Adrenal gland (tissue), 5 donors: ENCODE measurements around the gene CAMK1D.

Experiments
- POLR2A ChIP-seq, 2 donors: fragments of 450-650 bp; IDR thresholded peaks; one replicate each; pipeline ENCODE4 v1.6.1; 2017; ENCODE audit warnings: antibody characterized with exemption in 2 of 2, mild to moderate bottlenecking in 2 of 2, moderate library complexity in 1 of 2
- TF ChIP-seq, protein P1 (sequence below), 6 experiments: fragments of 450-650 bp in 4 of 6; fragments of 200-600 bp in 2 of 6; sonication (generic) in 1 of 6; IDR thresholded peaks; 1 replicate in 5 of 6; 2 replicates in 1 of 6; pipeline versions ENCODE4 v1.5.1 to v1.8.0; 2016 to 2021; ENCODE audit warnings: antibody characterized with exemption in 6 of 6, mild to moderate bottlenecking in 2 of 6, moderate library complexity in 1 of 6
- donor health status: DM: no; HTN: no; CAD: no.

DNA sequence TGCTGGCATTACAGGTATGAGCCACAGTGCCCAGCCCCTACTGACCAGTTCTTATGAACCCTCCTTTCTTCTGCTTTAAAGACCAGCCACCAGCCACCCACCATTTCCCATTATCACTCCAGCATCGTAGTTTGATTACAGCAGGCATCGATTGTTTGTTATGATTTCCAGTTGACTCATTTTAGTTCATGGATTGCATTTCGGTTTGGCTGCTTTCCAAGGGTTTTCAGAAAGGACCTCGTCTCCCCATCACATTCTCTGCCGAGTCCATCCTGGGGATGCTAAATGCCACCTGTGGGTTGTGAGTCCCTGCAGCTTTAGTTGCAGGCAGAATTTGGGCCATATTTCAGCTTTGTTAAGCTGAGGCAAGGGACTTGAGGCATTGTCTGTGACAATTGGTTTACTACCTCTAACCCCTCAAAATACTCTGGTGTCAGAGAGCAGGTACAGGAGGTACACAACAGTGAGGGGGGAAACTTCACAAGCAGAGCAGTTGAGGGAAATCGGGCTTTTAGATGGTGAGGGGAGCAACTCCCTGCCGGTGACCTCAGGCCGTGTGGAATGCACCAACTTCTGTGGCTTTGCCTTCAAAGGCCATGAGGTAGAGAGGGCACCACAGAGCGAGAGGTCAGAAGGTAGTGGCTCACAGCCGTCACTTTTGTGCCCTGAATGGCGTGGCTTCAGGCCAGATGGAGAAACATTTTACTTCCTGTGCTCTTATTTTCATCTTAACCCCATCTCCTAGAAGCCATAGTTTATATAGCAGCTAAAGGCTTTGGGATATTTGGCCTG lies 448.3 kb downstream of the CAMK1D start:
- no peak for TF ChIP-seq POLR2A (IDR thresholded peaks at IDR 0.05)
- TF ChIP-seq, protein P1, sequence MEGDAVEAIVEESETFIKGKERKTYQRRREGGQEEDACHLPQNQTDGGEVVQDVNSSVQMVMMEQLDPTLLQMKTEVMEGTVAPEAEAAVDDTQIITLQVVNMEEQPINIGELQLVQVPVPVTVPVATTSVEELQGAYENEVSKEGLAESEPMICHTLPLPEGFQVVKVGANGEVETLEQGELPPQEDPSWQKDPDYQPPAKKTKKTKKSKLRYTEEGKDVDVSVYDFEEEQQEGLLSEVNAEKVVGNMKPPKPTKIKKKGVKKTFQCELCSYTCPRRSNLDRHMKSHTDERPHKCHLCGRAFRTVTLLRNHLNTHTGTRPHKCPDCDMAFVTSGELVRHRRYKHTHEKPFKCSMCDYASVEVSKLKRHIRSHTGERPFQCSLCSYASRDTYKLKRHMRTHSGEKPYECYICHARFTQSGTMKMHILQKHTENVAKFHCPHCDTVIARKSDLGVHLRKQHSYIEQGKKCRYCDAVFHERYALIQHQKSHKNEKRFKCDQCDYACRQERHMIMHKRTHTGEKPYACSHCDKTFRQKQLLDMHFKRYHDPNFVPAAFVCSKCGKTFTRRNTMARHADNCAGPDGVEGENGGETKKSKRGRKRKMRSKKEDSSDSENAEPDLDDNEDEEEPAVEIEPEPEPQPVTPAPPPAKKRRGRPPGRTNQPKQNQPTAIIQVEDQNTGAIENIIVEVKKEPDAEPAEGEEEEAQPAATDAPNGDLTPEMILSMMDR (IDR thresholded peaks at IDR 0.05), result no peak
